Ovary (tissue), 3 donors: ENCODE results near the gene GRK1.

ENCODE experiments used
- CTCF ChIP-seq, 3 donors: fragments of 450-650 bp in 2 of 3; fragments of 200-600 bp in 1 of 3; IDR thresholded peaks; one replicate each; pipeline versions ENCODE4 v1.5.1 to v1.8.0; 2016 to 2022; ENCODE audit warnings: antibody characterized with exemption in 3 of 3, mild to moderate bottlenecking in 1 of 3
- EP300 ChIP-seq: sonication (generic); formaldehyde crosslinking; IDR thresholded peaks from one replicate; pipeline ENCODE4 v1.6.1; 2017; ENCODE audit warnings: antibody characterized with exemption
- POLR2A ChIP-seq: fragments of 450-650 bp; IDR thresholded peaks from one replicate; pipeline ENCODE4 v1.6.1; 2017; ENCODE audit warnings: antibody characterized with exemption, mild to moderate bottlenecking, moderate library complexity
- donor health status: DM: no; HTN: no; CAD: no.

- no peak for TF ChIP-seq POLR2A
- TF ChIP-seq CTCF (IDR thresholded peaks at IDR 0.05), result no peak
- no peak for TF ChIP-seq EP300
Observed at GRCh38 chr13:113672002-113672651, 5.1 kb downstream of the GRK1 start.
